Liver (tissue), 9 donors: Measurements from ENCODE around the gene TREH. TPM values are rescaled to one million over a fixed set of nuclear protein-coding genes. Genes with fewer than 3 reads are reported as not detected.

ENCODE experiments used
- DNase-seq: peaks from one replicate; pipeline ENCODE4 v3.0.0-alpha.2; 2017; ENCODE audit warnings: low spot score
- H3K27ac ChIP-seq, 2 donors: one replicate each; pipeline ENCODE4 v1.7.0; 2013; ENCODE audit warnings: inconsistent platforms in 2 of 2, low read length in 2 of 2, control low read depth in 1 of 2, low read depth in 1 of 2, mild to moderate bottlenecking in 1 of 2
- H3K27me3 ChIP-seq, 4 donors: one replicate each; pipeline versions ENCODE4 v1.6.1 to v1.7.0; 2013; ENCODE audit warnings: low read length in 3 of 4, inconsistent platforms in 1 of 4, mild to moderate bottlenecking in 1 of 4, moderate library complexity in 1 of 4; ENCODE audit not compliant: control insufficient read depth in 4 of 4, insufficient read depth in 4 of 4
- H3K36me3 ChIP-seq, 4 donors: one replicate each; pipeline versions ENCODE4 v1.6.1 to v1.7.0; 2013; ENCODE audit warnings: low read length in 3 of 4, mild to moderate bottlenecking in 3 of 4, low read depth in 1 of 4, moderate library complexity in 1 of 4; ENCODE audit not compliant: control insufficient read depth in 4 of 4, insufficient read depth in 3 of 4
- H3K4me1 ChIP-seq, 4 donors: one replicate each; pipeline versions ENCODE4 v1.6.1 to v1.7.0; 2013; ENCODE audit warnings: low read length in 3 of 4, mild to moderate bottlenecking in 3 of 4, moderate library complexity in 1 of 4; ENCODE audit not compliant: control insufficient read depth in 4 of 4, insufficient read depth in 4 of 4
- H3K4me3 ChIP-seq, 3 donors: one replicate each; pipeline versions ENCODE4 v1.6.1 to v1.7.0; 2013; ENCODE audit warnings: low read length in 3 of 3, control low read depth in 1 of 3, low read depth in 1 of 3, mild to moderate bottlenecking in 1 of 3
- H3K9ac ChIP-seq, 2 donors: one replicate each; pipeline ENCODE4 v1.7.0; 2013; ENCODE audit warnings: low read length in 2 of 2, mild to moderate bottlenecking in 2 of 2, moderate library complexity in 2 of 2, control low read depth in 1 of 2, low read depth in 1 of 2
- H3K9me3 ChIP-seq, 4 donors: one replicate each; pipeline versions ENCODE4 v1.6.1 to v1.7.0; 2013; ENCODE audit warnings: low read length in 3 of 4; ENCODE audit not compliant: control insufficient read depth in 4 of 4
- ATF3 ChIP-seq: IDR thresholded peaks from 2 replicates; pipeline ENCODE4 v1.6.1; 2016; ENCODE audit warnings: antibody characterized with exemption
- EGR1 ChIP-seq, 2 donors: IDR thresholded peaks; 2 replicates each; pipeline ENCODE4 v1.6.1; 2016 to 2018; ENCODE audit warnings: antibody characterized with exemption in 2 of 2, low read depth in 2 of 2
- FOXA1 ChIP-seq: IDR thresholded peaks from 2 replicates; pipeline ENCODE4 v1.6.1; 2016; ENCODE audit warnings: antibody characterized with exemption
- FOXA2 ChIP-seq: IDR thresholded peaks from 2 replicates; pipeline ENCODE4 v1.6.1; 2016; ENCODE audit warnings: antibody characterized with exemption
- GABPA ChIP-seq, 2 donors: IDR thresholded peaks in 1 of 2; conservative IDR thresholded peaks in 1 of 2; 2 replicates each; pipeline ENCODE4 v1.6.1; 2016; ENCODE audit warnings: antibody characterized with exemption in 2 of 2, mild to moderate bottlenecking in 1 of 2, moderate library complexity in 1 of 2
- HNF4A ChIP-seq, 2 donors: conservative IDR thresholded peaks; 2 replicates each; pipeline ENCODE4 v1.6.1; 2016; ENCODE audit warnings: antibody characterized with exemption in 2 of 2, mild to moderate bottlenecking in 2 of 2
- HNF4G ChIP-seq: IDR thresholded peaks from 2 replicates; pipeline ENCODE4 v1.6.1; 2016; ENCODE audit warnings: antibody characterized with exemption
- NR2F2 ChIP-seq: IDR thresholded peaks from 2 replicates; pipeline ENCODE4 v1.6.1; 2016; ENCODE audit warnings: antibody characterized with exemption
- RAD21 ChIP-seq, 2 donors: IDR thresholded peaks; 2 replicates each; pipeline ENCODE4 v1.6.1; 2016; ENCODE audit warnings: antibody characterized with exemption in 2 of 2, mild to moderate bottlenecking in 2 of 2
- REST ChIP-seq: IDR thresholded peaks from 2 replicates; pipeline ENCODE4 v1.6.1; 2016; ENCODE audit warnings: antibody characterized with exemption, mild to moderate bottlenecking
- RXRA ChIP-seq, 2 donors: IDR thresholded peaks; 2 replicates each; pipeline ENCODE4 v1.6.1; 2017 to 2018; ENCODE audit warnings: antibody characterized with exemption in 2 of 2, mild to moderate bottlenecking in 1 of 2
- SP1 ChIP-seq: IDR thresholded peaks from 2 replicates; pipeline ENCODE4 v1.6.1; 2018; ENCODE audit warnings: antibody characterized with exemption, mild to moderate bottlenecking
- YY1 ChIP-seq: IDR thresholded peaks from 2 replicates; pipeline ENCODE4 v1.6.1; 2016; ENCODE audit warnings: antibody characterized with exemption, mild to moderate bottlenecking
- ZBTB33 ChIP-seq: IDR thresholded peaks from 2 replicates; pipeline ENCODE4 v1.6.1; 2016; ENCODE audit warnings: antibody characterized with exemption
- WGBS: extraction: QIAGEN DNeasy Blood & Tissue Kit; methylation state at CpG from one replicate; pipeline ENCODE4 v1.1.7; 2013; 5-methylcytosine and 5-hydroxymethylcytosine counted together
- polyA plus RNA-seq, 2 donors: library from polyadenylated mRNA; stranded (reverse) in 1 of 2; unstranded in 1 of 2; fragments of 200-250 nt in 1 of 2; fragments of >200 nt in 1 of 2; fragmentation: Nextera tagmentation in 1 of 2; extraction: Ambion mirVana in 1 of 2; gene quantifications; one replicate each; pipeline versions ENCODE4 v1.2.1 to v1.2.3, GENCODE V29; 2013 to 2015
- total RNA-seq, 2 donors: library from RNA; depleted of rRNA; stranded (reverse); fragments of >200 nt; gene quantifications; one replicate each; pipeline ENCODE4 v1.2.3, GENCODE V29; 2014
- donor health status: healthy.
- donor health status: healthy.
- donor health status: healthy.
- donor health status: healthy.
- donor health status: healthy.

Gene TREH
- total and polyA plus RNA-seq, 4 donors: 0.50 to 1.2 (median 0.84) TPM; not detected in 1

- Histone ChIP-seq H3K27me3 (no peaks in the 10 kb centered on the region), H3K9me3 (no peaks in the 10 kb centered on the region), H3K27ac (no peak overlapping the region), H3K9ac (no peak overlapping the region), H3K4me1 (no peaks in the 10 kb centered on the region), H3K36me3 (peaks cover 0 to 3% (median 0%) of the 10 kb centered on the region in 4 donors), H3K4me3 (no peak overlapping the region)
- WGBS: 94% methylated on average over 24 of the region's 24 CpGs
- no peak for TF ChIP-seq NR2F2
- no peak for TF ChIP-seq SP1
- TF ChIP-seq HNF4A (conservative IDR thresholded peaks at IDR 0.05): no peak
- TF ChIP-seq GABPA (IDR thresholded peaks at IDR 0.05 in 1 of 2, conservative IDR thresholded peaks at IDR 0.05 in 1 of 2): no peak
- no peak for TF ChIP-seq FOXA2
- no peak for TF ChIP-seq HNF4G
- no peak for TF ChIP-seq FOXA1
- DNase-seq: no peak
These were observed 34.3 kb downstream of the TREH start for GRCh38 chr11:118645066-118645715.

- Histone ChIP-seq H3K27me3 (no peaks in the 10 kb centered on the region), H3K36me3 (peaks cover 0 to 3% (median 0%) of the 10 kb centered on the region in 4 donors), H3K4me1 (no peaks in the 10 kb centered on the region), H3K9ac (no peak overlapping the region), H3K4me3 (no peak overlapping the region), H3K9me3 (no peaks in the 10 kb centered on the region), H3K27ac (no peak overlapping the region)
- TF ChIP-seq EGR1 (IDR thresholded peaks at IDR 0.05; ENCODE audit: low read depth in 2 of 2) (no peak), YY1 (no peak), NR2F2 (no peak), ZBTB33 (no peak), RXRA (IDR thresholded peaks at IDR 0.05) (no peak)
- DNase-seq: no peak
- 91% methylated on average over 10 of the region's 10 CpGs for WGBS
These were observed 35.0 kb downstream of the TREH start for GRCh38 chr11:118644496-118644895.

- Histone ChIP-seq H3K9me3 (no peaks in the 10 kb centered on the region), H3K36me3 (peaks cover 0 to 3% (median 0%) of the 10 kb centered on the region in 4 donors), H3K9ac (no peak overlapping the region), H3K27ac (no peak overlapping the region), H3K4me1 (no peaks in the 10 kb centered on the region), H3K4me3 (no peak overlapping the region), H3K27me3 (no peaks in the 10 kb centered on the region)
- TF ChIP-seq SP1 (no peak), RXRA (IDR thresholded peaks at IDR 0.05) (no peak), ATF3 (no peak), REST (no peak), RAD21 (IDR thresholded peaks at IDR 0.05) (no peak)
- no peak for DNase-seq
- WGBS: 94% methylated on average over 7 of the region's 7 CpGs
These were observed 35.5 kb downstream of the TREH start for GRCh38 chr11:118643995-118644345.
